Diencephalon (tissue), 1 donor: ENCODE measurements around the gene SPR. TPM values are rescaled to one million over a fixed set of nuclear protein-coding genes. Genes with fewer than 3 reads are reported as not detected.

Source experiments
- total RNA-seq: library from RNA; depleted of rRNA; stranded (reverse); fragments of >200 nt; gene quantifications from one replicate; pipeline ENCODE4 v1.2.3, GENCODE V29; 2014

The SPR gene
- 2.5 TPM for total RNA-seq

GRCh38 chr2:72887032-72887739 is at the start of gene SPR:
SPR (plus strand) TSS chr2:72887408; CDS start chr2:72887433, 25 bp downstream.

GRCh38 chr2:72917138-72917876 is 30.1 kb downstream of the SPR start, which contains the start of gene EMX1:
EMX1 (plus strand) TSS chr2:72917519; CDS start chr2:72917853, 334 bp downstream.

Other genes with a start within 250 kb of the SPR start
- gene EXOC6B, start 61.4 kb upstream of the SPR start, total RNA-seq, result 111 TPM
- gene EMX1, start 30.1 kb downstream of the SPR start, total RNA-seq, result not detected
- gene SFXN5, start 184.3 kb downstream of the SPR start, total RNA-seq, result 36.0 TPM
- gene RAB11FIP5, start 225.5 kb downstream of the SPR start, total RNA-seq, result 9.2 TPM